HCT116 (cell line): Measurements from ENCODE around the gene THSD4. TPM values are rescaled to one million over a fixed set of nuclear protein-coding genes. Genes with fewer than 3 reads are reported as not detected.

Experiments
- ATAC-seq: fragments of 200-7000 bp; cut with Tn5 transposase; 2 replicates; pipeline ENCODE4 v1.9.1; 2020; ENCODE audit warnings: mild to moderate bottlenecking, moderate library complexity
- BruUV-seq: library from RNA; stranded (reverse); fragments of 400-500 nt; replicated peaks from 2 replicates; lab custom pipeline; 2021; lab: Mats Ljungman, UMichigan
- CTCF ChIA-PET: fragments of 300-600 bp; sonication (Branson Sonifier 250); formaldehyde crosslinking; loops from one replicate; lab custom pipeline; 2021; ENCODE audit warnings: antibody characterized with exemption; lab: Charles Lee
- POLR2A ChIA-PET: fragments of 300-600, 350-600 bp; sonication (Branson Sonifier 250); formaldehyde crosslinking; loops from one replicate; lab custom pipeline; 2021; ENCODE audit warnings: antibody characterized with exemption; lab: Charles Lee
- RAD21 ChIA-PET, 2 experiments: fragments of 300-600 bp; sonication (Branson Sonifier 250); formaldehyde crosslinking; loops; one replicate each; lab custom pipeline; 2023; ENCODE audit warnings: low total read pairs in 2 of 2; ENCODE audit not compliant: uncharacterized antibody in 2 of 2, unreplicated experiment in 2 of 2, low non-redundant PET in 1 of 2; lab: Charles Lee
- DNase-seq: peaks from one replicate; pipeline ENCODE4 v3.0.0-alpha.2; 2010; ENCODE audit warnings: low read depth, low spot score
- H2AFZ ChIP-seq: fragments of 200-600 bp; shearing (Covaris generic), sonication (generic); 2 replicates; pipeline ENCODE4 v1.6.1; 2017; ENCODE audit warnings: low read depth, mixed run types, mixed read lengths, antibody characterized with exemption, low read length; ENCODE audit not compliant: poor library complexity, severe bottlenecking
- H3K27ac ChIP-seq: 2 replicates; pipeline ENCODE4 v1.5.1; 2012; ENCODE audit warnings: low read depth, low read length
- H3K27me3 ChIP-seq: fragments of 200-600 bp; sonication (generic); 2 replicates; pipeline ENCODE4 v1.6.1; 2016; ENCODE audit warnings: mixed run types, low read length, mixed read lengths; ENCODE audit not compliant: insufficient read depth
- H3K36me3 ChIP-seq, 2 experiments: fragments of 200-500 bp in 1 of 2; fragments of 200-600 bp in 1 of 2; sonication (Bioruptor generic) in 1 of 2; sonication (generic) in 1 of 2; 2 replicates each; pipeline versions ENCODE4 v1.5.1 to v1.6.1; 2014 to 2016; ENCODE audit warnings: low read length in 2 of 2, inconsistent platforms in 1 of 2, mixed read lengths in 1 of 2, mixed run types in 1 of 2; ENCODE audit not compliant: insufficient read depth in 2 of 2, control insufficient read depth in 1 of 2
- H3K4me1 ChIP-seq, 2 experiments: fragments of 200-600 bp in 1 of 2; sonication (generic) in 1 of 2; 2 replicates each; pipeline versions ENCODE4 v1.5.1 to v1.6.1; 2012 to 2017; ENCODE audit warnings: low read length in 2 of 2, inconsistent platforms in 1 of 2, mild to moderate bottlenecking in 1 of 2, mixed read lengths in 1 of 2, mixed run types in 1 of 2, moderate library complexity in 1 of 2; ENCODE audit not compliant: insufficient read depth in 2 of 2, control insufficient read depth in 1 of 2
- H3K4me2 ChIP-seq: fragments of 200-600 bp; sonication (generic); 2 replicates; pipeline ENCODE4 v1.6.1; 2017; ENCODE audit warnings: mixed run types, low read length, mixed read lengths
- H3K4me3 ChIP-seq, 2 experiments: fragments of 200-600 bp in 1 of 2; sonication (generic) in 1 of 2; replicated peaks in 1 of 2; 2 replicates each; pipeline ENCODE4 v1.5.1; 2011 to 2016; ENCODE audit warnings: low read length in 2 of 2, control low read depth in 1 of 2, low read depth in 1 of 2, mild to moderate bottlenecking in 1 of 2, mixed read lengths in 1 of 2, mixed run types in 1 of 2
- H3K79me2 ChIP-seq: fragments of 200-600 bp; sonication (generic); 2 replicates; pipeline ENCODE4 v1.6.1; 2017; ENCODE audit warnings: mild to moderate bottlenecking, mixed run types, low read length, moderate library complexity, mixed read lengths; ENCODE audit not compliant: insufficient read depth
- H3K9ac ChIP-seq: fragments of 200-600 bp; sonication (generic); 2 replicates; pipeline ENCODE4 v1.6.1; 2016; ENCODE audit warnings: low read length, mixed read lengths
- H3K9me2 ChIP-seq: fragments of 200-600 bp; sonication (generic), shearing (Covaris generic); 2 replicates; pipeline ENCODE4 v1.6.1; 2017; ENCODE audit warnings: mixed run types, mild to moderate bottlenecking, moderate library complexity; ENCODE audit not compliant: insufficient read depth
- H3K9me3 ChIP-seq, 2 experiments: fragments of 200-500 bp in 1 of 2; fragments of 200-600 bp in 1 of 2; sonication (Bioruptor generic) in 1 of 2; sonication (generic) in 1 of 2; 2 replicates each; pipeline ENCODE4 v1.6.1; 2014 to 2017; ENCODE audit warnings: low read length in 2 of 2, mixed read lengths in 2 of 2, inconsistent platforms in 1 of 2, low read depth in 1 of 2, mild to moderate bottlenecking in 1 of 2, mixed run types in 1 of 2, moderate library complexity in 1 of 2; ENCODE audit not compliant: control insufficient read depth in 1 of 2, insufficient read depth in 1 of 2
- H4K20me1 ChIP-seq: fragments of 200-600 bp; sonication (generic), shearing (Covaris generic); 2 replicates; pipeline ENCODE4 v1.6.1; 2017; ENCODE audit warnings: mixed run types, mild to moderate bottlenecking, moderate library complexity; ENCODE audit not compliant: insufficient read depth
- CEBPB ChIP-seq: IDR thresholded peaks from 2 replicates; pipeline ENCODE4 v1.6.1; 2012; ENCODE audit warnings: low read depth
- REST ChIP-seq: IDR thresholded peaks from 2 replicates; pipeline ENCODE4 v1.6.1; 2012; ENCODE audit warnings: low read depth
- ZBTB33 ChIP-seq: IDR thresholded peaks from 2 replicates; pipeline ENCODE4 v1.6.1; 2011; ENCODE audit warnings: mild to moderate bottlenecking, low read length, moderate library complexity; ENCODE audit not compliant: insufficient replicate concordance; ENCODE audit errors: extremely low read depth
- intact Hi-C: fragments of 100-400 bp; cut with micrococcal nuclease; formaldehyde crosslinking; loops from 2 replicates; pipeline ENCODE4 v1.10.0; 2022
- total RNA-seq: library from RNA; stranded (reverse); gene quantifications from one replicate; pipeline ENCODE4 v1.2.1, GENCODE V29; 2021; ENCODE audit not compliant: unreplicated experiment

Gene THSD4
- total RNA-seq, 1 experiment from 2014 or later, result 30.5 TPM

- TF ChIP-seq ZBTB33, result no peak
Observed at GRCh38 chr15:71276336-71276665, 161.0 kb downstream of the THSD4 start (continued).

GRCh38 chr15:71278989-71279756, 163.9 kb downstream of the THSD4 start:
- Histone ChIP-seq H3K9me3 (no peaks in the 10 kb centered on the region), H2AFZ (no peak overlapping the region), H4K20me1 (no peaks in the 10 kb centered on the region), H3K4me3 (no peak overlapping the region), H3K79me2 (no peaks in the 10 kb centered on the region), H3K36me3 (no peaks in the 10 kb centered on the region), H3K27me3 (no peaks in the 10 kb centered on the region), H3K27ac (no peak overlapping the region), H3K4me1 (peaks cover 37 to 40% of the 10 kb centered on the region in 2 experiments), H3K9me2 (no peaks in the 10 kb centered on the region), H3K9ac (no peak overlapping the region), H3K4me2 (no peak overlapping the region)
- no peak for ATAC-seq
- POLR2A ChIA-PET, result no interaction called here
- intact Hi-C loops, result no loop called here
- TF ChIP-seq REST (no peak), CEBPB (peak; percentile 38; the same call in 1 of the 2 replicates)
- CTCF ChIA-PET, result no interaction called here
- no peak for DNase-seq
- RAD21 ChIA-PET, result no interaction called here
- no TSS peak for BruUV-seq
